Breast epithelium (tissue), 4 donors: ENCODE data around the gene RARG. TPM values are rescaled to one million over a fixed set of nuclear protein-coding genes. Genes with fewer than 3 reads are reported as not detected.
A peak's percentile ranks its signal among the peaks of the same experiment; 100 is the strongest.

Experiments
- DNase-seq, 2 donors: peaks; one replicate each; pipeline ENCODE4 v3.0.0-alpha.2; 2019; ENCODE audit warnings: low spot score in 2 of 2
- H3K27ac ChIP-seq, 2 donors: fragments of 200-600 bp; sonication (generic) in 1 of 2; one replicate each; pipeline ENCODE4 v1.5.1; 2016 to 2019; ENCODE audit warnings: mild to moderate bottlenecking in 1 of 2
- H3K27me3 ChIP-seq, 2 donors: fragments of 200-600 bp; sonication (generic) in 1 of 2; one replicate each; pipeline versions ENCODE4 v1.5.1 to v1.6.0; 2017 to 2019; ENCODE audit warnings: control low read depth in 1 of 2, mild to moderate bottlenecking in 1 of 2
- H3K36me3 ChIP-seq: fragments of 200-600 bp; one replicate; pipeline ENCODE4 v1.5.1; 2019
- H3K4me1 ChIP-seq, 2 donors: fragments of 200-600 bp; sonication (generic); one replicate each; pipeline ENCODE4 v1.5.1; 2016 to 2019; ENCODE audit warnings: control low read depth in 1 of 2
- H3K4me3 ChIP-seq, 3 donors: fragments of 200-600 bp; sonication (generic); 1 replicate in 2 of 3; 2 replicates in 1 of 3; pipeline ENCODE4 v1.5.1; 2016 to 2019; ENCODE audit warnings: mild to moderate bottlenecking in 3 of 3, moderate library complexity in 2 of 3
- H3K9me3 ChIP-seq, 2 donors: fragments of 200-600 bp; sonication (generic) in 1 of 2; one replicate each; pipeline ENCODE4 v1.5.1; 2016 to 2019; ENCODE audit warnings: control low read depth in 1 of 2
- CTCF ChIP-seq, 3 donors: fragments of 450-650 bp; IDR thresholded peaks; one replicate each; pipeline ENCODE4 v1.5.1; 2016 to 2017; ENCODE audit warnings: antibody characterized with exemption in 3 of 3, mild to moderate bottlenecking in 3 of 3, moderate library complexity in 3 of 3
- POLR2A ChIP-seq: fragments of 450-650 bp; IDR thresholded peaks from one replicate; pipeline ENCODE4 v1.6.1; 2016; ENCODE audit warnings: antibody characterized with exemption, mild to moderate bottlenecking, moderate library complexity
- POLR2AphosphoS5 ChIP-seq, 3 donors: sonication (generic); formaldehyde crosslinking; IDR thresholded peaks; one replicate each; pipeline ENCODE4 v1.6.1; 2017; ENCODE audit warnings: antibody characterized with exemption in 3 of 3
- intact Hi-C: fragments of 100-400 bp; cut with DNase I; formaldehyde crosslinking; loops from one replicate; pipeline ENCODE4 v1.15.1; 2023; ENCODE audit warnings: low total_unique reads
- total RNA-seq, 3 donors: library from RNA; depleted of rRNA; stranded (reverse); fragments of >200 nt; gene quantifications; one replicate each; pipeline ENCODE4 v1.1.0, GENCODE V29; 2016

Gene RARG
- total RNA-seq, 3 donors from 2014 or later, result 12.2 to 39.8 (median 23.3) TPM

- TF ChIP-seq POLR2AphosphoS5 (IDR thresholded peaks at IDR 0.05) (no peak), POLR2A (no peak), CTCF (IDR thresholded peaks at IDR 0.05) (no peak)
- Histone ChIP-seq H3K4me3 (no peak overlapping the region), H3K27ac (no peak overlapping the region), H3K9me3 (no peaks in the 10 kb centered on the region), H3K4me1 (no peaks in the 10 kb centered on the region), H3K27me3 (no peaks in the 10 kb centered on the region), H3K36me3 (no peaks in the 10 kb centered on the region)
- intact Hi-C loops, result loop anchor here (5.0 kb wide), 1 partner anchor 892 kb away; no protein-coding TSS in a partner anchor
- DNase-seq, result no peak
Measured at GRCh38 chr12:53244337-53244736, 12.3 kb upstream of the RARG start.

- TF ChIP-seq POLR2AphosphoS5 (IDR thresholded peaks at IDR 0.05) (no peak), POLR2A (no peak), CTCF (IDR thresholded peaks at IDR 0.05) (no peak)
- no peak for DNase-seq
- H3K27me3 ChIP-seq, result no peaks in the 10 kb centered on the region
- intact Hi-C loops, result loop anchor here (5.0 kb wide), 1 partner anchor 890 kb away; no protein-coding TSS in a partner anchor
- no peaks in the 10 kb centered on the region for H3K9me3 ChIP-seq
- H3K4me1 ChIP-seq, result no peaks in the 10 kb centered on the region
- H3K4me3 ChIP-seq, result no peak overlapping the region
- H3K27ac ChIP-seq, result no peak overlapping the region
- H3K36me3 ChIP-seq, result no peaks in the 10 kb centered on the region
Measured at GRCh38 chr12:53241623-53242412, 9.8 kb upstream of the RARG start.

GRCh38 chr12:53239643-53240258 is 7.7 kb upstream of the RARG start:
- Histone ChIP-seq H3K36me3 (no peaks in the 10 kb centered on the region), H3K9me3 (no peaks in the 10 kb centered on the region), H3K27ac (no peak overlapping the region), H3K27me3 (no peaks in the 10 kb centered on the region), H3K4me3 (no peak overlapping the region), H3K4me1 (peaks cover 0 to 9% of the 10 kb centered on the region in 2 donors)
- no peak for DNase-seq
- intact Hi-C loops, result loop anchor here (5.0 kb wide), 1 partner anchor 887 kb away; no protein-coding TSS in a partner anchor
- no peak for TF ChIP-seq POLR2AphosphoS5 (IDR thresholded peaks at IDR 0.05)
- no peak for TF ChIP-seq CTCF (IDR thresholded peaks at IDR 0.05)
- no peak for TF ChIP-seq POLR2A

- H3K9me3 ChIP-seq, result no peaks in the 10 kb centered on the region
Measured at GRCh38 chr12:53236443-53237111, 4.6 kb upstream of the RARG start.

More at GRCh38 chr12:53236443-53237111, 4.6 kb upstream of the RARG start:
- Histone ChIP-seq H3K27ac (peak overlapping the region; percentile 94 to 98), H3K4me1 (peaks cover 12 to 26% of the 10 kb centered on the region in 2 donors), H3K27me3 (no peaks in the 10 kb centered on the region), H3K36me3 (no peaks in the 10 kb centered on the region), H3K4me3 (no peak overlapping the region)
- TF ChIP-seq POLR2A, result no peak
- TF ChIP-seq CTCF (IDR thresholded peaks at IDR 0.05), result no peak
- no peak for TF ChIP-seq POLR2AphosphoS5 (IDR thresholded peaks at IDR 0.05)
- no peak for DNase-seq
- intact Hi-C loops, result no loop called here
